HCT116 (cell line): ENCODE data around the gene NRAP. TPM values are rescaled to one million over a fixed set of nuclear protein-coding genes. Genes with fewer than 3 reads are reported as not detected.

Source experiments
- ATAC-seq: fragments of 200-7000 bp; cut with Tn5 transposase; 2 replicates; pipeline ENCODE4 v1.9.1; 2020; ENCODE audit warnings: mild to moderate bottlenecking, moderate library complexity
- BruUV-seq: library from RNA; stranded (reverse); fragments of 400-500 nt; replicated peaks from 2 replicates; lab custom pipeline; 2021; lab: Mats Ljungman, UMichigan
- CTCF ChIA-PET: fragments of 300-600 bp; sonication (Branson Sonifier 250); formaldehyde crosslinking; loops from one replicate; lab custom pipeline; 2021; ENCODE audit warnings: antibody characterized with exemption; lab: Charles Lee
- POLR2A ChIA-PET: fragments of 300-600, 350-600 bp; sonication (Branson Sonifier 250); formaldehyde crosslinking; loops from one replicate; lab custom pipeline; 2021; ENCODE audit warnings: antibody characterized with exemption; lab: Charles Lee
- RAD21 ChIA-PET, 2 experiments: fragments of 300-600 bp; sonication (Branson Sonifier 250); formaldehyde crosslinking; loops; one replicate each; lab custom pipeline; 2023; ENCODE audit warnings: low total read pairs in 2 of 2; ENCODE audit not compliant: uncharacterized antibody in 2 of 2, unreplicated experiment in 2 of 2, low non-redundant PET in 1 of 2; lab: Charles Lee
- DNase-seq: peaks from one replicate; pipeline ENCODE4 v3.0.0-alpha.2; 2010; ENCODE audit warnings: low read depth, low spot score
- H2AFZ ChIP-seq: fragments of 200-600 bp; shearing (Covaris generic), sonication (generic); 2 replicates; pipeline ENCODE4 v1.6.1; 2017; ENCODE audit warnings: low read depth, mixed run types, mixed read lengths, antibody characterized with exemption, low read length; ENCODE audit not compliant: poor library complexity, severe bottlenecking
- H3K27ac ChIP-seq: 2 replicates; pipeline ENCODE4 v1.5.1; 2012; ENCODE audit warnings: low read depth, low read length
- H3K27me3 ChIP-seq: fragments of 200-600 bp; sonication (generic); 2 replicates; pipeline ENCODE4 v1.6.1; 2016; ENCODE audit warnings: mixed run types, low read length, mixed read lengths; ENCODE audit not compliant: insufficient read depth
- H3K36me3 ChIP-seq, 2 experiments: fragments of 200-500 bp in 1 of 2; fragments of 200-600 bp in 1 of 2; sonication (Bioruptor generic) in 1 of 2; sonication (generic) in 1 of 2; 2 replicates each; pipeline versions ENCODE4 v1.5.1 to v1.6.1; 2014 to 2016; ENCODE audit warnings: low read length in 2 of 2, inconsistent platforms in 1 of 2, mixed read lengths in 1 of 2, mixed run types in 1 of 2; ENCODE audit not compliant: insufficient read depth in 2 of 2, control insufficient read depth in 1 of 2
- H3K4me1 ChIP-seq, 2 experiments: fragments of 200-600 bp in 1 of 2; sonication (generic) in 1 of 2; 2 replicates each; pipeline versions ENCODE4 v1.5.1 to v1.6.1; 2012 to 2017; ENCODE audit warnings: low read length in 2 of 2, inconsistent platforms in 1 of 2, mild to moderate bottlenecking in 1 of 2, mixed read lengths in 1 of 2, mixed run types in 1 of 2, moderate library complexity in 1 of 2; ENCODE audit not compliant: insufficient read depth in 2 of 2, control insufficient read depth in 1 of 2
- H3K4me2 ChIP-seq: fragments of 200-600 bp; sonication (generic); 2 replicates; pipeline ENCODE4 v1.6.1; 2017; ENCODE audit warnings: mixed run types, low read length, mixed read lengths
- H3K4me3 ChIP-seq, 2 experiments: fragments of 200-600 bp in 1 of 2; sonication (generic) in 1 of 2; replicated peaks in 1 of 2; 2 replicates each; pipeline ENCODE4 v1.5.1; 2011 to 2016; ENCODE audit warnings: low read length in 2 of 2, control low read depth in 1 of 2, low read depth in 1 of 2, mild to moderate bottlenecking in 1 of 2, mixed read lengths in 1 of 2, mixed run types in 1 of 2
- H3K79me2 ChIP-seq: fragments of 200-600 bp; sonication (generic); 2 replicates; pipeline ENCODE4 v1.6.1; 2017; ENCODE audit warnings: mild to moderate bottlenecking, mixed run types, low read length, moderate library complexity, mixed read lengths; ENCODE audit not compliant: insufficient read depth
- H3K9ac ChIP-seq: fragments of 200-600 bp; sonication (generic); 2 replicates; pipeline ENCODE4 v1.6.1; 2016; ENCODE audit warnings: low read length, mixed read lengths
- H3K9me2 ChIP-seq: fragments of 200-600 bp; sonication (generic), shearing (Covaris generic); 2 replicates; pipeline ENCODE4 v1.6.1; 2017; ENCODE audit warnings: mixed run types, mild to moderate bottlenecking, moderate library complexity; ENCODE audit not compliant: insufficient read depth
- H3K9me3 ChIP-seq, 2 experiments: fragments of 200-500 bp in 1 of 2; fragments of 200-600 bp in 1 of 2; sonication (Bioruptor generic) in 1 of 2; sonication (generic) in 1 of 2; 2 replicates each; pipeline ENCODE4 v1.6.1; 2014 to 2017; ENCODE audit warnings: low read length in 2 of 2, mixed read lengths in 2 of 2, inconsistent platforms in 1 of 2, low read depth in 1 of 2, mild to moderate bottlenecking in 1 of 2, mixed run types in 1 of 2, moderate library complexity in 1 of 2; ENCODE audit not compliant: control insufficient read depth in 1 of 2, insufficient read depth in 1 of 2
- H4K20me1 ChIP-seq: fragments of 200-600 bp; sonication (generic), shearing (Covaris generic); 2 replicates; pipeline ENCODE4 v1.6.1; 2017; ENCODE audit warnings: mixed run types, mild to moderate bottlenecking, moderate library complexity; ENCODE audit not compliant: insufficient read depth
- CBX3 ChIP-seq: IDR thresholded peaks from 2 replicates; pipeline ENCODE4 v1.6.1; 2012; ENCODE audit warnings: low read depth
- EGR1 ChIP-seq: IDR thresholded peaks from 2 replicates; pipeline ENCODE4 v1.6.1; 2012; ENCODE audit warnings: low read depth
- JUND ChIP-seq: IDR thresholded peaks from 2 replicates; pipeline ENCODE4 v1.6.1; 2012
- POLR2A ChIP-seq: IDR thresholded peaks from 2 replicates; pipeline ENCODE4 v1.7.0; 2011; ENCODE audit warnings: borderline replicate concordance; ENCODE audit not compliant: insufficient read depth, insufficient read length; ENCODE audit errors: extremely low read depth
- SIN3A ChIP-seq: IDR thresholded peaks from 2 replicates; pipeline ENCODE4 v1.6.1; 2012; ENCODE audit warnings: low read depth
- SRF ChIP-seq: IDR thresholded peaks from 2 replicates; pipeline ENCODE4 v1.6.1; 2012; ENCODE audit warnings: low read depth
- TCF7L2 ChIP-seq: IDR thresholded peaks from 2 replicates; pipeline ENCODE4 v1.7.0; 2011; ENCODE audit warnings: borderline replicate concordance, inconsistent platforms; ENCODE audit not compliant: insufficient read depth, insufficient read length; ENCODE audit errors: extremely low read depth
- YY1 ChIP-seq: IDR thresholded peaks from 2 replicates; pipeline ENCODE4 v1.6.1; 2011; ENCODE audit warnings: low read length, low read depth, moderate library complexity, mild to moderate bottlenecking; ENCODE audit not compliant: insufficient replicate concordance; ENCODE audit errors: extremely low read depth
- ZBTB33 ChIP-seq: IDR thresholded peaks from 2 replicates; pipeline ENCODE4 v1.6.1; 2011; ENCODE audit warnings: mild to moderate bottlenecking, low read length, moderate library complexity; ENCODE audit not compliant: insufficient replicate concordance; ENCODE audit errors: extremely low read depth
- ZNF274 ChIP-seq: fragments of 200-500 bp; sonication (Bioruptor generic); IDR thresholded peaks from 2 replicates; pipeline ENCODE4 v1.6.1; 2014; ENCODE audit warnings: mild to moderate bottlenecking, low read depth, low read length, inconsistent platforms
- intact Hi-C: fragments of 100-400 bp; cut with micrococcal nuclease; formaldehyde crosslinking; loops from 2 replicates; pipeline ENCODE4 v1.10.0; 2022
- total RNA-seq: library from RNA; stranded (reverse); gene quantifications from one replicate; pipeline ENCODE4 v1.2.1, GENCODE V29; 2021; ENCODE audit not compliant: unreplicated experiment
- TF ChIP-seq, protein P1 (sequence below): IDR thresholded peaks from 2 replicates; pipeline ENCODE4 v1.6.1; 2012; ENCODE audit warnings: low read depth

The NRAP gene
- total RNA-seq, 1 experiment from 2014 or later: not detected

GRCh38 chr10:113647812-113648211, 16.0 kb downstream of the NRAP start:
- no peak overlapping the region for H3K27ac ChIP-seq
- H3K36me3 ChIP-seq: no peaks in the 10 kb centered on the region
- DNase-seq (no peak), ATAC-seq (no peak)
- H3K4me2 ChIP-seq: no peak overlapping the region
- H3K9me3 ChIP-seq: no peaks in the 10 kb centered on the region
- no peaks in the 10 kb centered on the region for H3K27me3 ChIP-seq
- no peaks in the 10 kb centered on the region for H3K9me2 ChIP-seq
- CTCF ChIA-PET: no interaction called here
- POLR2A ChIA-PET: no interaction called here
- no peaks in the 10 kb centered on the region for H4K20me1 ChIP-seq
- no peak overlapping the region for H3K9ac ChIP-seq
- H2AFZ ChIP-seq: no peak overlapping the region
- intact Hi-C loops: no loop called here
- H3K4me3 ChIP-seq: no peak overlapping the region
- peaks cover 3 to 12% of the 10 kb centered on the region in 2 experiments; a peak in 2 of 4 replicates for H3K4me1 ChIP-seq
- no peaks in the 10 kb centered on the region for H3K79me2 ChIP-seq
- RAD21 ChIA-PET: no interaction called here
- BruUV-seq: no TSS peak
- no peak for TF ChIP-seq ZNF274
- no peak for TF ChIP-seq ZBTB33
- TF ChIP-seq CBX3: no peak
- no peak for TF ChIP-seq JUND
- no peak for TF ChIP-seq YY1
- TF ChIP-seq POLR2A: no peak
- no peak for TF ChIP-seq TCF7L2
- no peak for TF ChIP-seq SRF
- no peak for TF ChIP-seq EGR1
- no peak for TF ChIP-seq SIN3A
- TF ChIP-seq, protein P1, sequence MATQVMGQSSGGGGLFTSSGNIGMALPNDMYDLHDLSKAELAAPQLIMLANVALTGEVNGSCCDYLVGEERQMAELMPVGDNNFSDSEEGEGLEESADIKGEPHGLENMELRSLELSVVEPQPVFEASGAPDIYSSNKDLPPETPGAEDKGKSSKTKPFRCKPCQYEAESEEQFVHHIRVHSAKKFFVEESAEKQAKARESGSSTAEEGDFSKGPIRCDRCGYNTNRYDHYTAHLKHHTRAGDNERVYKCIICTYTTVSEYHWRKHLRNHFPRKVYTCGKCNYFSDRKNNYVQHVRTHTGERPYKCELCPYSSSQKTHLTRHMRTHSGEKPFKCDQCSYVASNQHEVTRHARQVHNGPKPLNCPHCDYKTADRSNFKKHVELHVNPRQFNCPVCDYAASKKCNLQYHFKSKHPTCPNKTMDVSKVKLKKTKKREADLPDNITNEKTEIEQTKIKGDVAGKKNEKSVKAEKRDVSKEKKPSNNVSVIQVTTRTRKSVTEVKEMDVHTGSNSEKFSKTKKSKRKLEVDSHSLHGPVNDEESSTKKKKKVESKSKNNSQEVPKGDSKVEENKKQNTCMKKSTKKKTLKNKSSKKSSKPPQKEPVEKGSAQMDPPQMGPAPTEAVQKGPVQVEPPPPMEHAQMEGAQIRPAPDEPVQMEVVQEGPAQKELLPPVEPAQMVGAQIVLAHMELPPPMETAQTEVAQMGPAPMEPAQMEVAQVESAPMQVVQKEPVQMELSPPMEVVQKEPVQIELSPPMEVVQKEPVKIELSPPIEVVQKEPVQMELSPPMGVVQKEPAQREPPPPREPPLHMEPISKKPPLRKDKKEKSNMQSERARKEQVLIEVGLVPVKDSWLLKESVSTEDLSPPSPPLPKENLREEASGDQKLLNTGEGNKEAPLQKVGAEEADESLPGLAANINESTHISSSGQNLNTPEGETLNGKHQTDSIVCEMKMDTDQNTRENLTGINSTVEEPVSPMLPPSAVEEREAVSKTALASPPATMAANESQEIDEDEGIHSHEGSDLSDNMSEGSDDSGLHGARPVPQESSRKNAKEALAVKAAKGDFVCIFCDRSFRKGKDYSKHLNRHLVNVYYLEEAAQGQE: no peak
